Stimulated activated naive CD8-positive, alpha-beta T cell treated with anti-CD3 and anti-CD28 coated beads, Interleukin-15, amount 100 ng/mL, for 72 hours (primary cell): ENCODE measurements around the gene NDST3.

Experiments used
- ATAC-seq: fragments of 150-1000 bp; cut with Tn5 transposase; 2 replicates; pipeline ENCODE4 v1.10.0; 2021; ENCODE audit warnings: mild to moderate bottlenecking, moderate library complexity
- DNase-seq, 2 donors: peaks; one replicate each; pipeline ENCODE4 v3.0.0; 2021 to 2022
- H3K27ac Mint-ChIP-seq, 2 donors: one replicate each; pipeline ENCODE4 v1.8.0; 2022; ENCODE audit warnings: mild to moderate bottlenecking in 2 of 2, mixed read lengths in 2 of 2, moderate library complexity in 2 of 2
- H3K27me3 Mint-ChIP-seq: one replicate; pipeline ENCODE4 v1.8.0; 2022; ENCODE audit warnings: mixed read lengths
- H3K4me1 Mint-ChIP-seq: one replicate; pipeline ENCODE4 v1.8.0; 2022; ENCODE audit warnings: mild to moderate bottlenecking, mixed read lengths
- H3K4me3 Mint-ChIP-seq, 2 donors: one replicate each; pipeline ENCODE4 v1.8.0; 2022; ENCODE audit warnings: mild to moderate bottlenecking in 2 of 2, mixed read lengths in 2 of 2, moderate library complexity in 1 of 2
- H3K9me3 Mint-ChIP-seq, 2 donors: one replicate each; pipeline ENCODE4 v1.8.0; 2022; ENCODE audit warnings: mixed read lengths in 2 of 2

Gene NDST3

DNA sequence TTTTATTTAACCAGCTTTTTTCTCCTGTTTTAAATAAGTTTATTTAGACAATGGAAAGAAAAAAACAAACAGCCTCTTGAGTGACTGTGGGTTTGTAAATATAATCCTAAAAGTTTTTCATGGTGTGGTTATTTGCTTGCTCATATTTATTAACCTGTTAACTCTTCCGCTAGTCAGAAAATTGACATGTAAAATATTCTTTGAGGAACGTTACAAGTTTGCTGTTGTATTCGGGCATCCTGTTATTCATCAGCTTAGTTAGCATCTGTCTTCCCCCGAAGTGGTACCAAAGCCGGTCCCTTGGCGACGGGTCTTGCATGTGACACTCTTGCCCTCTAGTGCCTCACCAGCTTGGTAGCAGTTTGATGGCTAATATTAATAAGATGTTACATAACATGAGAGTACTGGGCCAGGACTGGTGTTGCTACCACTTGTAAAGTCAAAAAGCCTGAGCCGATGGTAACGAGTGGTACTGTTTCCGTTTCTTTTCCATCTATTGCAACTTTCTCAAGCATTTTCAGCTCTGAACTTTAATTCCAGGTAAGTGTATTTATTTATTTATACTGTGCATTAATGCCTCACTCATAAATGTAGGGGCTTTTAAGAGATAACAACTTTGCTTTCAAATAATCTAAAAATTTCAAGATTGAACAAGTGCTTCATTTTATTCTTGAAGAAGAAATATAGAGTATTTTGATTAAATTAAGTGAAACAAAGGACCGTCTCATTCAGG is at the start of gene NDST3:
NDST3 (plus strand) TSS at position 434 of the 733 bp plus-strand sequence. CDS start 19,425 bp downstream, outside the sequence.
- Mint-ChIP-seq H3K27me3 (peaks cover 35% of the 10 kb centered on the region), H3K4me1 (peaks cover 5% of the 10 kb centered on the region), H3K27ac (no peak within 1 kb of the TSS), H3K4me3 (peak within 1 kb of the TSS; percentile 18 to 73), H3K9me3 (no peaks in the 10 kb centered on the region)
- ATAC-seq (peak; percentile 79), DNase-seq (peak; percentile 22 to 39)

DNA sequence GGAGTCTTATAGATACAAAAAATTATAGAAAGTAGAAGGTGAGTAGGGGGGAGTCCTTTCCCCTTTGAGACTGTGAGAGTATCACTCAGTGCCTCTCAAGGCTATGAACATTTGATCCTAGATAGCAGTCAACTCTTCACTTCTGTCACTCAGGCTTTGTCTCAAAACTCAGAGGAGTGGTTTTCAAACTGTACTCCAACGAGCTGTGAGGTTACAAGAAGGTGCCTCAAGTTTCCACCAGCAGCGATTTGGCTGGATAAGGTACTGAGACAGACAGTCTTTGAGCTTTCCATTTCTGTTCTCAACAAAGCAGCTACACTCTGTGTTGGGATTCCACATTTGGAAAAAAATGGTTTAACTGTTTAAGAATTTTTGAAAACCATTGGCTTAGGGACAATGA is 48.0 kb upstream of the NDST3 start:
- H3K27ac Mint-ChIP-seq: no peak overlapping the region
- H3K4me3 Mint-ChIP-seq: no peak overlapping the region
- no peak for ATAC-seq
- H3K4me1 Mint-ChIP-seq: no peaks in the 10 kb centered on the region
- no peak for DNase-seq
- no peaks in the 10 kb centered on the region for H3K9me3 Mint-ChIP-seq
- no peaks in the 10 kb centered on the region for H3K27me3 Mint-ChIP-seq

DNA sequence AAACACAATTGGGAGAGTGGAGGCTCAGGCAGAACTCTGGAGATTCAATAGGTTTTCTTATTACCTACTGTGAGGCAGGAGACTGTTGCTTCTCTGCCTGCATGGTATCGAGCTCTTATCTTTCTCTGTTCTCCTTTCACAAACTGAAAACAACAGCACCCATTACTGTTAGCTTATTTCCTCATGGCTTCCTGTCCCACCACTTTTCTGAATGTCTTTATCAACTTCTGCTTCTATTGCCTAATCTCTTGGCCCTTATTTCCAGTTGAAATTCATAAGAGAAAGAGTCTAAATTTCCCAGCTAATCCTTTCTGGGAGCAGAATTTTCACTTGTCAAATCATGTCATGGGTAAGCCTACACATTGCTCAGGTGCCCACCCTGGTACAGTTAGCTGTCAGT is 46.8 kb upstream of the NDST3 start:
- DNase-seq (no peak), ATAC-seq (no peak)
- Mint-ChIP-seq H3K27me3 (no peaks in the 10 kb centered on the region), H3K9me3 (no peaks in the 10 kb centered on the region), H3K27ac (no peak overlapping the region), H3K4me3 (no peak overlapping the region), H3K4me1 (no peaks in the 10 kb centered on the region)

DNA sequence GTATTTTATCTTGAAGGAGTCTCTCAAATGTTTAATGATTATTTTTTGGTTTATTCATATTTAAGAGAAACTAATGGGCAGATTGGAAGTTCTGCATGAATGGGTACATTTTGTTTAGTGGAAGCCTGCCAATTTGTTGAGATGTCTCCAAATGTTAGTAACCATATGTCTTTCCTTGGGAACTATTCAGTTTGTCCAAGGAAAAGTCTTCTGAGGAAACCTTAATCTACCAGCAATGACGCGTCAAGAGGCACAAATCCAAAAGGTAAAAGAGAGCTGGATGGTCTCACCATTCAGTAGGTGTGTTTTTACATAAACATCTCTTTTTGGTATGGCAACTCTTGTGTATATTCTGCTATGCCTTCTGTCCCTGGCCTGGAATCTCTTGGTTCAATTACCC is 37.4 kb upstream of the NDST3 start:
- Mint-ChIP-seq H3K4me1 (no peaks in the 10 kb centered on the region), H3K27me3 (no peaks in the 10 kb centered on the region), H3K9me3 (no peaks in the 10 kb centered on the region), H3K4me3 (no peak overlapping the region), H3K27ac (no peak overlapping the region)
- DNase-seq: no peak
- ATAC-seq: no peak

DNA sequence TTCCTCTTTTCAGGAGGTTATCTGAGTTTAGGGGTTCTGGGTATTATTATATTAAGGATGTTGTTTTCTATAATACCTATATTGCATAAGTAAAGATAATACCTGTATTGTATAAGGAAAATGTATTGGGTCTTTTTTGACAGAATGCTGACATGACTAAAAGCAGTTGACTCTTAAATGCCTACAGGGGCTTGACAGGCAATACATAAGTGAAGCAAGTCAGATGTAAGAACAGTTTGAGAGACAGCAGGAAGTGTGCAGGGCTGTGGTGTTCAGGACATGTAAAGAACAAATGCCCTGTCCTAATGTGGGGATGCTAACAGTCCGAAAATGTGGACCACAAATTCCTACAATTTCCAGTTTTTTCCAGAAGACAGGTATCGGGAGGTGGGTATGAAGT is 30.2 kb upstream of the NDST3 start:
- Mint-ChIP-seq H3K27ac (no peak overlapping the region), H3K27me3 (no peaks in the 10 kb centered on the region), H3K9me3 (no peaks in the 10 kb centered on the region), H3K4me3 (no peak overlapping the region), H3K4me1 (no peaks in the 10 kb centered on the region)
- DNase-seq (no peak), ATAC-seq (no peak)

DNA sequence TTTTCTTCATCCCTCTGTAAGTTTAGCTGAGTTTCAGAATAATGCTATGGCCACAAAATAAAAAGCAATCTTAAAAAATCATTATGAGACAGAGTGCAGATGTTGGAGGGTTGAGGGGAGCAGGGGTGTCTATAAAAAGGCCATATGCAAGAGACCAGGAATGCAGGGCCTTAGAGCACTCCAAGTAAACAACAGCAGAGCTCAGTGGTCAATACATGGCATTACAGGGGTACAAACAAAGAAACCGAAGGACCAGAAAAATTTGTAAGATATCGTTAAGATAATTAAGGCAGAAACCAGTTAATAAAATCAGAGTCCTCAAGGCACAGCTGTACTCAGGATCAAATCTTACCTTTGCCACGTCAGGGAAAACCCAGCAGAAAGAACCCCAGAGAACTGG is 28.4 kb upstream of the NDST3 start:
- ATAC-seq: no peak
- Mint-ChIP-seq H3K4me3 (no peak overlapping the region), H3K27ac (no peak overlapping the region), H3K27me3 (no peaks in the 10 kb centered on the region), H3K4me1 (no peaks in the 10 kb centered on the region), H3K9me3 (no peaks in the 10 kb centered on the region)
- no peak for DNase-seq

DNA sequence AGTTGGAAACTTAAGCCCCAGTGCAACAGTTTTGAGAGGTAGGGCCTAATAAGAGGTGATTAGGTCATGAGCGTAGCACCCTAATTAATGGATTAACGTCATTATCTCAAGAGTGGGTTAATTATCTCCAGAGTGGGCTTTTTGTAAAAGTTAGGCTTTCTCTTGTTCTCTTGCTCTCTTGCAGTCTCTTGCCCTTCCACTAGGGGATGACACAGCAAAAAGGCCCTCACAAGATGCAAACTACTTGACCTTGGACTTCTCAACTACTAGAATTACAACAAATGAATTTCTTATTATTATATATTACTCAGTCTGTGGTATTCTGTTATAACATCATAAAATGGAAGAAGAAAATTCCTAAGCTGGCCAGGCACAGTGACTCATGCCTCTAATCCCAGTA is 22.1 kb upstream of the NDST3 start:
- no peak for ATAC-seq
- no peaks in the 10 kb centered on the region for H3K4me1 Mint-ChIP-seq
- H3K4me3 Mint-ChIP-seq: no peak overlapping the region
- H3K27ac Mint-ChIP-seq: no peak overlapping the region
- no peaks in the 10 kb centered on the region for H3K27me3 Mint-ChIP-seq
- H3K9me3 Mint-ChIP-seq: no peaks in the 10 kb centered on the region
- no peak for DNase-seq

DNA sequence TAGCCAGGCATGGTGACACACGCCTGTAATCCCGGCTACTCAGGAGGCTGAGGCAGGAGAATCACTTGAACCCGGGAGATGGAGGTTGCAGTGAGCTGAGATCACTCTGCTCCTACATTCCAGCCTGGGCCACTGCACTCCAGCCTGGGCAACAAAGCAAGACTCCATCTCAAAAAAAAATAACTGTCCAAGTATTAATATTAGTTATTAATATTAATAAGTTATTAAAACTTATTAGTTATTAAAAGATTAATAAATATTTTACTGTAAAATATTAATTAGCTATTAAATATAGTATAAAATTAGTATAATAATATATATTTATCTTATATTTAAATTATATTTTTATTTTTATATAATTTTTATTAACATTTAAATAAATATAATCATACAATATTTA is 19.5 kb upstream of the NDST3 start:
- no peak for ATAC-seq

DNA sequence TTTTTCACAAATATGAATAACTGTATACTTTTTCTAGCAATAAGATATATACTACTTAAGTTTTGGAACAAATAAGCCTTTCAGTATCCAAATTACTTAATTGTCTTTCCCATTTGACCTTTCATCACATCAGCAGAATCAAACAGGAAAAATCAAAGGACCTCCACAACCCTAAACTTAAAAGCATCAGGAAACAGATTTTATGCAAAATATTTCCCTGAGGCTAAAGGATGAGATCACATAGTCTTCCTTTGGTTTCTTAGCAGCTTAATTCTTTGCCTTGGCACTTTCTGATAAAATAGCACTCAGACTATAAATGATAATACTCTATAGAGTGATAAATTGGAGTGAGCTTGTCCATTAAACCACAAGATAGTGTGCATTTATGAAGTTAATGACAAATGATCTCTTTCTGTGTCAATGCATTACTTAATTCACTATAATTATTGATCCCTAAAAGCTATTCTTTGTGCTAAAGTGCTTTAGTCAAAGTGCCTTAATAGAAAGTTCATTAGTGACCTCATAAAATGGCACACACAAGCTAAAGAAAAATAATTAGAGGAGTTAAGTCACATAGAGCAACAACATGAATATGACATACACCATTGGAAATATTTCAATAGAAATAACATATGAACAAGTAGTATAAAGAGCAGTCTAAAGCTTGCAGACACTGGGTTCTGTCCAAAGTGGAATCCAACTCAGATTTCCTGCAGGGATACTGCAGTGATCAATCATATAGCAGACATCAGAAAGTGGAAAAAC is 15.7 kb upstream of the NDST3 start:
- H3K4me3 Mint-ChIP-seq: no peak overlapping the region
- ATAC-seq: no peak
- H3K27me3 Mint-ChIP-seq: no peaks in the 10 kb centered on the region

More for the DNA sequence above, 19.5 kb upstream of the NDST3 start:
- Mint-ChIP-seq H3K4me1 (no peaks in the 10 kb centered on the region), H3K9me3 (no peaks in the 10 kb centered on the region), H3K4me3 (no peak overlapping the region), H3K27ac (no peak overlapping the region), H3K27me3 (no peaks in the 10 kb centered on the region)
- no peak for DNase-seq

DNA sequence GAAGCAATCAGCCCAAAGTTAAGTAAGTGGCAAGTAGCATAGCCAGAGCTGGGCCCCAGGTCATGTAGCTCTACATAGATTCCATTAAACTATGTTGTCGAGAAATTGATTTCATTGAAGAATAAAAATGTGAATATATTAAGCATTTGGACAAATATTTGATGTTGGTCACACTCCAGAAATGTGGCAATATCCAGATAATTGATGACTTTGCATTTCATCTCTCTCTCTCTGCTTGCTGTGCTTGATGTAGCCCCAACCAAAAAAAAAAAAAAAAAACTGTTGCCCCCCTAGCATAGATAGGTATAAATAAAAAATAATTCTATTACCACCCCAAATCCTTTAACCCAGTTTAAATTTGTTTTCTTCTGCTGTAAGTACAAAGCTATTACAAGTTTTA is 7.5 kb upstream of the NDST3 start:
- H3K9me3 Mint-ChIP-seq: no peaks in the 10 kb centered on the region
- H3K27ac Mint-ChIP-seq: no peak overlapping the region
- no peaks in the 10 kb centered on the region for H3K4me1 Mint-ChIP-seq
- no peak overlapping the region for H3K4me3 Mint-ChIP-seq
- peaks cover 10% of the 10 kb centered on the region for H3K27me3 Mint-ChIP-seq
- DNase-seq (no peak), ATAC-seq (no peak)

More for the DNA sequence above, 15.7 kb upstream of the NDST3 start:
- no peak overlapping the region for H3K27ac Mint-ChIP-seq
- no peaks in the 10 kb centered on the region for H3K9me3 Mint-ChIP-seq
- no peak for DNase-seq
- no peaks in the 10 kb centered on the region for H3K4me1 Mint-ChIP-seq

DNA sequence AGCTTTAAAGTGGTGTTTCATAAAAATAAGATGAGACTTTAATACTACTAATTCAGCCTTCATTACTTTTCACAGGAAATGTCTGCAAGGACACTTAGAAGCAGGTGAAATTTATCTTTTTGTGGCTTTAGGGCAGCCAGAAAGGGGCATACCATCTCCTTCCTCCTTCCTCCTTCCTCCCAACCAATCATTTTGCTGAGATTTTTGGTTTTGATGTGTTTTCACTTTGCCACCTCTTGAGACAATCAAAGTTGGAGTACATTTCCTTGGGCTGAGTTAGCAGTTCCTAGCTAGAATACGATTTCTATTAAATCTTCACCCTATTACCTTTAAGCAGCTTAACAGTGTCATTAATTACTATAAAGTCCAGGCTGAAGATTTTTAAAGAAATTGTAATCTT is 5.1 kb upstream of the NDST3 start:
- H3K9me3 Mint-ChIP-seq: no peaks in the 10 kb centered on the region
- H3K4me3 Mint-ChIP-seq: no peak overlapping the region
- peaks cover 30% of the 10 kb centered on the region for H3K27me3 Mint-ChIP-seq
- ATAC-seq: no peak
- no peak overlapping the region for H3K27ac Mint-ChIP-seq
- H3K4me1 Mint-ChIP-seq: peaks cover 3% of the 10 kb centered on the region
- DNase-seq: no peak

DNA sequence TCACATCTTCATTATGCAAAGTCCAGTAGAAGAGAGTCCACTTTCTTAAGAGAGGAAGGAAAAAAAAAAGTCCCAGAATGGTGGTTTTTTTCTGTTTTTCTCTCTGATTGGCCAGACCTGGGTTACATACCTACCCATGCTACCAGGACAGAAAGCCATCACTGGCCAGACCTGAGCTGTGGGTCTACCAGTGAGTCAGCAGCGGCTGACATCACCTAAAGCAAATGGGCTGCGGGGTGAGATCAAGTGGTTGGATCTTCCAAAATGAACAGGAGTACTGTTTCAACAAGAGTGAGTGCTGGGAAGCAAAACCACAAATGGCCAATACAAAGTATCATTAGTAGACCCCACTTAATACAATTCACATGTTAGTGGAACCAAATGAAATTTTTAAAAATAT is 1.6 kb upstream of the NDST3 start:
- Mint-ChIP-seq H3K9me3 (no peaks in the 10 kb centered on the region), H3K4me1 (peaks cover 5% of the 10 kb centered on the region), H3K4me3 (peak overlapping the region; percentile 15 to 44), H3K27me3 (peaks cover 34% of the 10 kb centered on the region), H3K27ac (no peak overlapping the region)
- no peak for DNase-seq
- ATAC-seq: no peak

DNA sequence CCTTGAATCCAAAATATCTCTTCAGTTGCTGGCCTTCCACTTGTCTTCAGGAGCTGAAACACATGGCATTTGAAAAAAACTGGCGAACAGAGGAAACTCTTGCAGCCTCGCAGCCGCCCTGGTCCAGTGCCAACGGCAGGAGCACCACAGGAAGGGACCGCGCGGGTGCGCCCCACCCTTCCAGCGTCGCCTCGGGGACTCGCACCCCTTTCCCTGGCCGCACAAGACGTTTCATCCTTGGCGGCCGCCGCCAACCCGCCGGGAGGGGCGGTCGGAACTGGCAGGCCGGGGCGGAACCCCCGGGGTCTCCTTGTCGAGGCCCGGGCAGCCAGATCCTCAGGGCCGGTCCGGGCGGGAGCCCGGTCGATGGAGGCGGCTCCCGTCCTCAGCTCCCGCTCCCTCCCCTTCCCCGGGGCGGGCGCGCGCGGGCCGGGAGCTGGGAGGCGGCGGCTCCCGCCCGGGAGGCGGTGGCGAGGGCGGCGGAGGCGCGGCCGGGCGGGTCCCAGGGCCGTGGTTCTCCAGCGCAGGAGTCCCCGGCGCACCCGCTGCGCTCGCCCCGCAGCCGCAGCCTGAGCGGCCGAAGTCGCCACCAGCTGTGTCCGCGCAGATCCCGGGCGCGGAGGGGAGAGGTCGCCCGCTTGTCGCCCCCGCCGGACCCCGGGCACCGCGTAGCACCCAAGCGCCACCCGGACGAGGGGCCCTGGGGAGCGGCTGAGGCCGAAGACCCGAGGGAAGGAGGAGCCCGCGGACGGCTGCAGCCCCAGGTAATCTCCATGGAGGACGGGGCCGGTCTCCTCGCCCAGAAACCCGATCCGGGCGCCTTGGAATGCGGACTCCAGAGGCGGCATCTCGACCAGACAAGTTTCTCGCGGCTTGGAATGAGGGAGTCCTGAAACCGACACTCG is 886 bp upstream of the NDST3 start:
- H3K4me3 Mint-ChIP-seq: peak overlapping the region; percentile 41 to 73
- H3K27ac Mint-ChIP-seq: no peak overlapping the region
- DNase-seq (peak in 1 of 2 donors; percentile 3), ATAC-seq (peak; percentile 57)
- peaks cover 34% of the 10 kb centered on the region for H3K27me3 Mint-ChIP-seq
- no peaks in the 10 kb centered on the region for H3K9me3 Mint-ChIP-seq
- peaks cover 5% of the 10 kb centered on the region for H3K4me1 Mint-ChIP-seq

DNA sequence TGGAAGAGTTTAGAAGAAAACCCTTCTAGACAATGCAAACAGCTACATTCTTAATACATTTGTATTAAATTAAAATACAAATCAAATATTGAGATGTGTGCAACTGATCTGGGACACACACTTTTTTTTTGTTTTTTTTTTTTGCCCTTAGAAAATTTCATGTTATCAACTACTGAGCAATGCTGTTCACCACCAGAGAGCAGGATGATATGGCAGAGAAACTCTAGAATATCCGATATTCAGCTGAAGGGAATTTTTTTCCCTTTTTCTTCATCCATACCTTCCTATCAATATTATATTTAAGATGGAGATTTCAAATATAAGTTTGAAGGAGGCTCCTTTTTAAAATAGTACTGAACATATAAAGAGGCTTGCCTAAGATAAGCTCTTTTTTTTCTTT is 1.0 kb downstream of the NDST3 start:
- H3K27ac Mint-ChIP-seq: no peak overlapping the region
- no peak for ATAC-seq
- no peak overlapping the region for H3K4me3 Mint-ChIP-seq
- no peak for DNase-seq
- H3K4me1 Mint-ChIP-seq: peaks cover 5% of the 10 kb centered on the region
- peaks cover 43% of the 10 kb centered on the region for H3K27me3 Mint-ChIP-seq
- H3K9me3 Mint-ChIP-seq: no peaks in the 10 kb centered on the region

DNA sequence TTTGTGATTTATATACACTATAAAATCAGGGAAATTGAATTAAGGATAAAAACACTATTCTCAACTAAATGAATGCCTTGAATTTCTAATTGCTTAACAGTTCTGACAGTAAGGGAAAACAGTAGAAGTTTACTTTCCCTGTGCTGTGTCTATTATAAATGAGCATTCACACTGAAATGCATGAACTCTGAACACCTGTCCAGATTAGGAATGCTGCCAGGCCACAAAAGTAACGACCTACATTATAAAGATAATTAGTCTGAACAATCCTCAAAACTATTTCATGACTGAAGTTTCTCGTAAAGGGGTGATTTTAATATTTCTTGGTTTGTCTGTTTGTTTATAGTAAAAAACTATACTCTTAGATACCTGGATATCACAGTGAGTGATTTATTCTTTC is 2.0 kb downstream of the NDST3 start:
- H3K9me3 Mint-ChIP-seq: no peaks in the 10 kb centered on the region
- H3K27ac Mint-ChIP-seq: no peak overlapping the region
- ATAC-seq (no peak), DNase-seq (no peak)
- H3K27me3 Mint-ChIP-seq: peaks cover 36% of the 10 kb centered on the region
- no peak overlapping the region for H3K4me3 Mint-ChIP-seq
- peaks cover 5% of the 10 kb centered on the region for H3K4me1 Mint-ChIP-seq

DNA sequence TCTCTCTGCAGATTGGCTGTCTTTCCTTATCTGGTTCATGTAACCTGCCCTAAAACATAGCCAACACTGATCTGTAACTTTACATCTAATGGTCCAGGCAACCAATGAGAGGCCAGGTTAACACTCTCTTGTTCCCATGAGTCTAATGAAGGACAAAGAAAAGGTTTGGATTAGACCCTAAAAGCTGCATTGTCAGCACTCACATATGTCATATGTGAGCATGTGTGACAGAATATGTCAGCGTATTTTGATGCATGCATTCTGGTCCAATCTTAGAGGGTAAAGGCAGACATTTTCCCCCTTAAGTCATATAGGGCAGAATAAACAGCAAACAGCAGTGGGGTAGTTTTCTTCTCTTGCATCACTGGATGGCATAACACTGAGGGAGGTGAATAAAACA is 3.7 kb downstream of the NDST3 start:
- no peak for DNase-seq
- H3K4me3 Mint-ChIP-seq: no peak overlapping the region

More for the DNA sequence above, 3.7 kb downstream of the NDST3 start:
- H3K4me1 Mint-ChIP-seq: peaks cover 5% of the 10 kb centered on the region
- H3K27me3 Mint-ChIP-seq: peaks cover 21% of the 10 kb centered on the region
- no peak overlapping the region for H3K27ac Mint-ChIP-seq
- ATAC-seq: no peak
- H3K9me3 Mint-ChIP-seq: no peaks in the 10 kb centered on the region
